HG03342 (cell line): ENCODE measurements around the gene SMAD9.

Experiments used
- ATAC-seq: cut with Tn5 transposase; IDR thresholded peaks from one replicate; pipeline ENCODE4 v1.9.1; 2021; ENCODE audit warnings: mild to moderate bottlenecking, moderate library complexity; ENCODE audit not compliant: unreplicated experiment

The SMAD9 gene

GRCh38 chr13:36819739-36820090 lies 100.3 kb downstream of the SMAD9 start:
- peak; percentile 16 for ATAC-seq

- ATAC-seq = peak; percentile 89
These were observed 101.0 kb downstream of the SMAD9 start, which contains the start of gene RFXAP for GRCh38 chr13:36818804-36819738. Gene RFXAP, plus strand, starts transcription at chr13:36819222. Its CDS starts 136 bp downstream, at chr13:36819358.

- no peak for ATAC-seq
These were observed 101.8 kb downstream of the SMAD9 start for GRCh38 chr13:36817996-36818803.

- no peak for ATAC-seq
These were observed 105.0 kb downstream of the SMAD9 start for GRCh38 chr13:36815062-36815461.

- ATAC-seq = no peak
These were observed 105.6 kb downstream of the SMAD9 start for GRCh38 chr13:36814465-36814864.

GRCh38 chr13:36813225-36813624 lies 106.8 kb downstream of the SMAD9 start:
- ATAC-seq = no peak

GRCh38 chr13:36807616-36808015 lies 112.4 kb downstream of the SMAD9 start:
- ATAC-seq = no peak

- no peak for ATAC-seq
These were observed 113.9 kb downstream of the SMAD9 start for GRCh38 chr13:36806102-36806501.

- no peak for ATAC-seq
These were observed 115.5 kb downstream of the SMAD9 start for GRCh38 chr13:36804588-36804987.

- no peak for ATAC-seq
These were observed 119.0 kb downstream of the SMAD9 start for GRCh38 chr13:36801035-36801434.

GRCh38 chr13:36796052-36796451 lies 124.0 kb downstream of the SMAD9 start:
- no peak for ATAC-seq

- no peak for ATAC-seq
These were observed 124.6 kb downstream of the SMAD9 start for GRCh38 chr13:36795463-36795862.
